ENCODE measurements around the gene TRIP13.

Gene TRIP13

GRCh38 chr5:888638-889035 lies 4.0 kb upstream of the TRIP13 start:
- no peak for TF ChIP-seq CTCF (IDR thresholded peaks at IDR 0.05; ENCODE audit: low read depth, low read length)
- no peak for TF ChIP-seq EZH2phosphoT487 (IDR thresholded peaks at IDR 0.05; ENCODE audit: low read depth)
- Histone ChIP-seq H4K20me1 (ENCODE audit: insufficient read depth, low read length) (no peaks in the 10 kb centered on the region), H2AFZ (ENCODE audit: low read depth, low read length) (no peak overlapping the region), H3K9ac (ENCODE audit: low read length) (no peak overlapping the region), H3K4me2 (ENCODE audit: low read length) (no peak overlapping the region), H3K27me3 (ENCODE audit: low read depth, low read length) (no peaks in the 10 kb centered on the region), H3K4me3 (ENCODE audit: low read length) (no peak overlapping the region), H3K9me3 (ENCODE audit: insufficient read depth, low read length) (no peaks in the 10 kb centered on the region), H3K79me2 (ENCODE audit: low read length) (peaks cover 80% of the 10 kb centered on the region), H3K27ac (ENCODE audit: low read length) (no peak overlapping the region), H3K36me3 (replicated peaks; ENCODE audit: low read depth, low read length) (peaks cover 59% of the 10 kb centered on the region), H3K4me1 (ENCODE audit: low read length) (peaks cover 8% of the 10 kb centered on the region)

DNA sequence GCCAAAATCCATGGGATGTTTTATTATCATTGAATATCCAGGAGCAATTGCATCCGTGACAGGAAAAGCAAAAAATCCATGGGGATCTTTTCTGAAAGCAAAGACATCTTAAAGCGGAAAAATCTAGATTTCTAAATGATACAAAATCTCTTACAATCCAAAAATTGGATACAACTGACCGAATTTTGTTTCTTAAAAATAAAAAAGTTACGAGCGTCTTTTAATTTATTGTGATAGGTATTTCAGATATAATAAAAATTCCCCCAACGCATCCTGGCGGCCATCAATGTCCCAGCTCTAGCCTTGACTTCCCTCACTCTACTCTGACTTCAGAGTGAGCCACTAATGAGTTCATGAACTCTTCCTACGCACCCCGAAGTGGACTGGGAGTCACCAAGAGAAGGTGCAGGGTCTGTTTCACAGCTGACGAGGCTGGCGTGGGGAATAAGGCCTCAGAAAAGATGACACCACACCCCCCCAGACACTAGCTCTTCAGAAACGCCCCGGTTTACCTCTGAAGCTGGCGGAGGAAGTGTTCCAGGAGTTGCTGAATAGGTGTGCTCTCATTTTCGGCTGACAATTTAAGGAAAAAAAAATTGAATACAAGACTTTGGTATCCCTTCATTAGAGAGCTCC lies 3.5 kb upstream of the TRIP13 start:
- H3K9me3 ChIP-seq (ENCODE audit: insufficient read depth, low read length), result no peaks in the 10 kb centered on the region
- no peak overlapping the region for H2AFZ ChIP-seq (ENCODE audit: low read depth, low read length)
- H3K79me2 ChIP-seq (ENCODE audit: low read length), result peaks cover 80% of the 10 kb centered on the region
- no peak overlapping the region for H3K4me3 ChIP-seq (ENCODE audit: low read length)
- H3K27me3 ChIP-seq (ENCODE audit: low read depth, low read length), result no peaks in the 10 kb centered on the region
- H3K9ac ChIP-seq (ENCODE audit: low read length), result no peak overlapping the region
- peaks cover 54% of the 10 kb centered on the region for H3K36me3 ChIP-seq (replicated peaks; ENCODE audit: low read depth, low read length)
- TF ChIP-seq CTCF (IDR thresholded peaks at IDR 0.05; ENCODE audit: low read depth, low read length) (no peak), EZH2phosphoT487 (IDR thresholded peaks at IDR 0.05; ENCODE audit: low read depth) (no peak)
- no peak overlapping the region for H3K4me2 ChIP-seq (ENCODE audit: low read length)
- no peak overlapping the region for H3K27ac ChIP-seq (ENCODE audit: low read length)
- H3K4me1 ChIP-seq (ENCODE audit: low read length), result peaks cover 13% of the 10 kb centered on the region
- H4K20me1 ChIP-seq (ENCODE audit: insufficient read depth, low read length), result no peaks in the 10 kb centered on the region

GRCh38 chr5:891117-891836 lies 1.4 kb upstream of the TRIP13 start:
- H3K36me3 ChIP-seq (replicated peaks; ENCODE audit: low read depth, low read length), result peaks cover 53% of the 10 kb centered on the region
- no peak overlapping the region for H2AFZ ChIP-seq (ENCODE audit: low read depth, low read length)
- peak overlapping the region; percentile 48; the same call in 1 of the 2 replicates for H3K27ac ChIP-seq (ENCODE audit: low read length)
- TF ChIP-seq CTCF (IDR thresholded peaks at IDR 0.05; ENCODE audit: low read depth, low read length) (no peak), EZH2phosphoT487 (IDR thresholded peaks at IDR 0.05; ENCODE audit: low read depth) (no peak)
- H3K4me1 ChIP-seq (ENCODE audit: low read length), result peaks cover 13% of the 10 kb centered on the region
- H3K4me3 ChIP-seq (ENCODE audit: low read length), result peak overlapping the region; percentile 99
- no peaks in the 10 kb centered on the region for H3K27me3 ChIP-seq (ENCODE audit: low read depth, low read length)
- no peaks in the 10 kb centered on the region for H4K20me1 ChIP-seq (ENCODE audit: insufficient read depth, low read length)
- H3K79me2 ChIP-seq (ENCODE audit: low read length), result peaks cover 77% of the 10 kb centered on the region
- H3K9ac ChIP-seq (ENCODE audit: low read length), result peak overlapping the region; percentile 93
- peak overlapping the region; percentile 90 for H3K4me2 ChIP-seq (ENCODE audit: low read length)
- no peaks in the 10 kb centered on the region for H3K9me3 ChIP-seq (ENCODE audit: insufficient read depth, low read length)

- no peaks in the 10 kb centered on the region for H4K20me1 ChIP-seq (ENCODE audit: insufficient read depth, low read length)
- no peak overlapping the region; the same call in 1 of the 2 replicates for H2AFZ ChIP-seq (ENCODE audit: low read depth, low read length)
- H3K27ac ChIP-seq (ENCODE audit: low read length), result peak overlapping the region; percentile 48
- no peaks in the 10 kb centered on the region for H3K27me3 ChIP-seq (ENCODE audit: low read depth, low read length)
- H3K9me3 ChIP-seq (ENCODE audit: insufficient read depth, low read length), result no peaks in the 10 kb centered on the region
- peak overlapping the region; percentile 90 for H3K4me2 ChIP-seq (ENCODE audit: low read length)
- H3K4me3 ChIP-seq (ENCODE audit: low read length), result peak overlapping the region; percentile 99
- H3K9ac ChIP-seq (ENCODE audit: low read length), result peak overlapping the region; percentile 93
- TF ChIP-seq CTCF (IDR thresholded peaks at IDR 0.05; ENCODE audit: low read depth, low read length) (no peak), EZH2phosphoT487 (IDR thresholded peaks at IDR 0.05; ENCODE audit: low read depth) (no peak)
- H3K79me2 ChIP-seq (ENCODE audit: low read length), result peaks cover 84% of the 10 kb centered on the region
- H3K36me3 ChIP-seq (replicated peaks; ENCODE audit: low read depth, low read length), result peaks cover 50% of the 10 kb centered on the region
- peaks cover 13% of the 10 kb centered on the region for H3K4me1 ChIP-seq (ENCODE audit: low read length)
Observed at GRCh38 chr5:891837-892393, 769 bp upstream of the TRIP13 start.
